SK-N-SH treated with all-trans-retinoic acid at 6 μM for 48 hours (cell line): ENCODE results near the gene VTI1A.
"Not testable (repeated sequence)": the region's sequence is repeated elsewhere in the genome, so short reads cannot be mapped to it uniquely, and the experiment has no call there.

Source experiments
- ATAC-seq: fragments of 200-7000 bp; cut with Tn5 transposase; 3 replicates; pipeline ENCODE4 v1.9.1; 2020; ENCODE audit warnings: mild to moderate bottlenecking, moderate library complexity
- BACH2 ChIP-seq: fragments of 250-450 bp; sonication (Bioruptor Pico); IDR thresholded peaks from 2 replicates; pipeline ENCODE4 v1.9.0; 2021; ENCODE audit warnings: mild to moderate bottlenecking, borderline replicate concordance
- CREB5 ChIP-seq: fragments of 250-450 bp; sonication (Bioruptor Pico); IDR thresholded peaks from 2 replicates; pipeline ENCODE4 v1.5.1; 2020; ENCODE audit warnings: low read depth, mild to moderate bottlenecking, moderate library complexity
- CSDC2 ChIP-seq: fragments of 250-450 bp; sonication (Bioruptor Pico); IDR thresholded peaks from 2 replicates; pipeline ENCODE4 v1.5.0; 2020; ENCODE audit warnings: mild to moderate bottlenecking, moderate library complexity
- ESRRG ChIP-seq: fragments of 250-450 bp; sonication (Bioruptor Pico); IDR thresholded peaks from 2 replicates; pipeline ENCODE4 v1.6.1; 2021; ENCODE audit warnings: mild to moderate bottlenecking
- GLIS3 ChIP-seq: fragments of 250-450 bp; sonication (Bioruptor Pico); IDR thresholded peaks from 2 replicates; pipeline ENCODE4 v1.5.0; 2020; ENCODE audit warnings: mild to moderate bottlenecking, moderate library complexity
- ISL1 ChIP-seq: fragments of 250-450 bp; sonication (Bioruptor Pico); IDR thresholded peaks from 2 replicates; pipeline ENCODE4 v2.1.2; 2022; ENCODE audit warnings: mild to moderate bottlenecking, moderate library complexity
- OSR1 ChIP-seq: fragments of 250-450 bp; sonication (Bioruptor Pico); IDR thresholded peaks from 2 replicates; pipeline ENCODE4 v1.8.0; 2022; ENCODE audit warnings: moderate library complexity, mild to moderate bottlenecking, inconsistent platforms
- PATZ1 ChIP-seq: fragments of 250-450 bp; sonication (Bioruptor Pico); IDR thresholded peaks from 2 replicates; pipeline ENCODE4 v1.8.0; 2020; ENCODE audit warnings: mild to moderate bottlenecking, moderate library complexity, borderline replicate concordance
- POU6F1 ChIP-seq: fragments of 250-450 bp; sonication (Bioruptor Pico); IDR thresholded peaks from 2 replicates; pipeline ENCODE4 v1.8.0; 2021; ENCODE audit warnings: low read depth, mild to moderate bottlenecking, moderate library complexity, borderline replicate concordance
- PPARA ChIP-seq: fragments of 250-450 bp; sonication (Bioruptor Pico); IDR thresholded peaks from 2 replicates; pipeline ENCODE4 v1.5.0; 2020; ENCODE audit warnings: mild to moderate bottlenecking, borderline replicate concordance
- RARB ChIP-seq: fragments of 250-450 bp; sonication (Bioruptor Pico); IDR thresholded peaks from 2 replicates; pipeline ENCODE4 v1.8.0; 2021; ENCODE audit warnings: mild to moderate bottlenecking, moderate library complexity
- SNAI2 ChIP-seq: fragments of 250-450 bp; sonication (Bioruptor Pico); IDR thresholded peaks from 2 replicates; pipeline ENCODE4 v1.5.0; 2020; ENCODE audit warnings: mild to moderate bottlenecking, moderate library complexity
- TOX ChIP-seq: fragments of 250-450 bp; sonication (Bioruptor Pico); IDR thresholded peaks from 2 replicates; pipeline ENCODE4 v1.8.0; 2021; ENCODE audit warnings: mild to moderate bottlenecking, moderate library complexity, borderline replicate concordance
- TSHZ2 ChIP-seq: fragments of 250-450 bp; sonication (Bioruptor Pico); IDR thresholded peaks from 2 replicates; pipeline ENCODE4 v1.5.0; 2020; ENCODE audit warnings: mild to moderate bottlenecking, moderate library complexity
- ZC3H10 ChIP-seq: fragments of 250-450 bp; sonication (Bioruptor Pico); IDR thresholded peaks from 2 replicates; pipeline ENCODE4 v1.5.1; 2021; ENCODE audit warnings: mild to moderate bottlenecking, moderate library complexity
- ZFP3 ChIP-seq: fragments of 250-450 bp; sonication (Bioruptor Pico); IDR thresholded peaks from 2 replicates; pipeline ENCODE4 v1.5.0; 2020; ENCODE audit warnings: mild to moderate bottlenecking, moderate library complexity
- ZNF565 ChIP-seq: fragments of 450-650 bp; formaldehyde crosslinking; conservative IDR thresholded peaks from 2 replicates; pipeline ENCODE4 v1.5.0; 2020; ENCODE audit warnings: low read depth, mild to moderate bottlenecking, moderate library complexity
- ZNF70 ChIP-seq: fragments of 450-650 bp; formaldehyde crosslinking; IDR thresholded peaks from 2 replicates; pipeline ENCODE4 v1.5.0; 2020; ENCODE audit warnings: mild to moderate bottlenecking, moderate library complexity
- ZNF8 ChIP-seq: fragments of 450-650 bp; formaldehyde crosslinking; IDR thresholded peaks from 2 replicates; pipeline ENCODE4 v1.5.0; 2020; ENCODE audit warnings: mild to moderate bottlenecking, moderate library complexity

Gene VTI1A

GRCh38 chr10:112588225-112588990 is 141.4 kb downstream of the VTI1A start (continued):
- TF ChIP-seq PATZ1 (no peak), BACH2 (CRISPR knock-in tag) (no peak), ZC3H10 (CRISPR knock-in tag) (no peak), ISL1 (CRISPR knock-in tag) (no peak), PPARA (CRISPR knock-in tag) (no peak), SNAI2 (CRISPR knock-in tag) (no peak)

- no peak for ATAC-seq
- TF ChIP-seq PPARA (CRISPR knock-in tag), result no peak
- TF ChIP-seq ZNF565 (CRISPR knock-in tag), result no peak
- TF ChIP-seq ZFP3, result no peak
- TF ChIP-seq ZNF8, result no peak
- no peak for TF ChIP-seq CREB5 (CRISPR knock-in tag)
- no peak for TF ChIP-seq CSDC2 (CRISPR knock-in tag)
- TF ChIP-seq TSHZ2, result no peak
- no peak for TF ChIP-seq RARB (CRISPR knock-in tag)
- no peak for TF ChIP-seq BACH2 (CRISPR knock-in tag)
- no peak for TF ChIP-seq POU6F1 (CRISPR knock-in tag)
- no peak for TF ChIP-seq PATZ1
- no peak for TF ChIP-seq TOX (CRISPR knock-in tag)
- TF ChIP-seq ISL1 (CRISPR knock-in tag), result no peak
- TF ChIP-seq ESRRG, result no peak
- no peak for TF ChIP-seq GLIS3 (CRISPR knock-in tag)
- no peak for TF ChIP-seq ZNF70
- no peak for TF ChIP-seq ZC3H10 (CRISPR knock-in tag)
- no peak for TF ChIP-seq SNAI2 (CRISPR knock-in tag)
Observed at GRCh38 chr10:112589081-112589480, 142.1 kb downstream of the VTI1A start.

GRCh38 chr10:112590786-112591185 is 143.8 kb downstream of the VTI1A start:
- not testable (repeated sequence) for ATAC-seq

GRCh38 chr10:112593023-112593422 is 146.0 kb downstream of the VTI1A start:
- no peak for ATAC-seq
- TF ChIP-seq ZNF8 (no peak), SNAI2 (CRISPR knock-in tag) (no peak), OSR1 (CRISPR knock-in tag) (no peak), RARB (CRISPR knock-in tag) (no peak), ZNF565 (CRISPR knock-in tag) (no peak), POU6F1 (CRISPR knock-in tag) (no peak), GLIS3 (CRISPR knock-in tag) (no peak), PPARA (CRISPR knock-in tag) (no peak), ZNF70 (no peak)
